ENCODE data around the gene UBE2G1. TPM values are rescaled to one million over a fixed set of nuclear protein-coding genes. Genes with fewer than 3 reads are reported as not detected.

The UBE2G1 gene
- total and polyA plus RNA-seq, 2 donors from 2014 or later: 26.7 to 50.9 TPM

DNA sequence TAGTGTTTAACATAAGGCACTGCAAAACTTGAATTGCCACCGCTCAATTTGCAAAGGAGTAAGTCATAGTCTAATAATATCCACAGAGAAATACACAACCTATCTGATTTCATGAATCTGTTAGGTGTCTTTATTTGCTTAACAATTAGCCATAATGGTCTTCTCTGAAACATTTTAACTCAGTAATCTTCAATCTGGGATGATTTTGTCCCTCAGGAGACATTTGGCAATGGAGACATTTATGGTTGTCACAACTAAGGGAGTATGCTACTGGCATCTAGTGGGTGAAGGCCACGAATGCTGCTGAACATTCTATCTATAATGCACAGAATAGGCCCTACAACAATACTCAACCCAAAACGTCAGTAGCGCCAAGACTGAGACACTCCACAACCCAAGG is 4.3 kb downstream of the UBE2G1 start:
- intact Hi-C loops (cut with DNase I): no loop called here
- TF ChIP-seq, protein P1, sequence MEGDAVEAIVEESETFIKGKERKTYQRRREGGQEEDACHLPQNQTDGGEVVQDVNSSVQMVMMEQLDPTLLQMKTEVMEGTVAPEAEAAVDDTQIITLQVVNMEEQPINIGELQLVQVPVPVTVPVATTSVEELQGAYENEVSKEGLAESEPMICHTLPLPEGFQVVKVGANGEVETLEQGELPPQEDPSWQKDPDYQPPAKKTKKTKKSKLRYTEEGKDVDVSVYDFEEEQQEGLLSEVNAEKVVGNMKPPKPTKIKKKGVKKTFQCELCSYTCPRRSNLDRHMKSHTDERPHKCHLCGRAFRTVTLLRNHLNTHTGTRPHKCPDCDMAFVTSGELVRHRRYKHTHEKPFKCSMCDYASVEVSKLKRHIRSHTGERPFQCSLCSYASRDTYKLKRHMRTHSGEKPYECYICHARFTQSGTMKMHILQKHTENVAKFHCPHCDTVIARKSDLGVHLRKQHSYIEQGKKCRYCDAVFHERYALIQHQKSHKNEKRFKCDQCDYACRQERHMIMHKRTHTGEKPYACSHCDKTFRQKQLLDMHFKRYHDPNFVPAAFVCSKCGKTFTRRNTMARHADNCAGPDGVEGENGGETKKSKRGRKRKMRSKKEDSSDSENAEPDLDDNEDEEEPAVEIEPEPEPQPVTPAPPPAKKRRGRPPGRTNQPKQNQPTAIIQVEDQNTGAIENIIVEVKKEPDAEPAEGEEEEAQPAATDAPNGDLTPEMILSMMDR (IDR thresholded peaks at IDR 0.05; ENCODE audit: borderline replicate concordance, extremely low read depth, insufficient read depth): no peak
- H3K9me3 ChIP-seq (ENCODE audit: control insufficient read depth in 2 of 3, insufficient read depth in 1 of 3, low read length in 3 of 3): no peaks in the 10 kb centered on the region
- no peak overlapping the region for H3K9ac ChIP-seq (ENCODE audit: low read length in 3 of 3)
- H3K4me3 ChIP-seq (ENCODE audit: low read length in 3 of 3): no peak overlapping the region
- no peak overlapping the region for H3K27ac ChIP-seq (ENCODE audit: low read depth in 2 of 2, low read length in 2 of 2)
- H3K27me3 ChIP-seq (ENCODE audit: control insufficient read depth, insufficient read depth, low read length): no peaks in the 10 kb centered on the region
- DNase-seq: peak in 1 of 5 donors; percentile 4
- H3K36me3 ChIP-seq (ENCODE audit: control insufficient read depth in 2 of 3, insufficient read depth in 3 of 3, low read length in 3 of 3): no peaks in the 10 kb centered on the region
- no peak for FAIRE-seq
- peaks cover 0 to 17% (median 3%) of the 10 kb centered on the region in 3 donors for H3K4me1 ChIP-seq (ENCODE audit: control insufficient read depth in 2 of 3, insufficient read depth in 2 of 3, low read depth in 1 of 3, low read length in 3 of 3)

DNA sequence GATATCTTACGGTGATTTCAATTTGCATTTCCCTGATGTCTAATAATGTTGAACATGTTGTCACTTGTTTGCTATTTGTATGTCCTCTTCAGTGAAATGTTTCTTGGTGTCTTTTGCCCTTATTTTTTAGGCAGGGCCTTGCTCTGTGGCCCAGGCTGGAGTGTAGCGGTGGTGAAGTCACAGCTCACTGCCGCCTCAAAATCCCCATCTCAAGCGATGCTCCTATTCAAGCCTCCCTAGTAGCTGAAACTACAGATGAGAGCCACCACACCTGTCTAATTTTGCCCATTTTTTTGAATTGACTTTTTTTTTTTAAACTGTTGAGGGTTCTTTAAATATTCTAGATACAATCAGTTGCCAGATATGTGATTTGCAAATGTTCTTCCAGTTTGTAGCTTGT is 8.3 kb downstream of the UBE2G1 start:
- H3K36me3 ChIP-seq (ENCODE audit: control insufficient read depth in 2 of 3, insufficient read depth in 3 of 3, low read length in 3 of 3): no peaks in the 10 kb centered on the region
- DNase-seq (no peak), FAIRE-seq (no peak)
- H3K4me1 ChIP-seq (ENCODE audit: control insufficient read depth in 2 of 3, insufficient read depth in 2 of 3, low read depth in 1 of 3, low read length in 3 of 3): peaks cover 0 to 19% (median 3%) of the 10 kb centered on the region in 3 donors
- no peak overlapping the region for H3K27ac ChIP-seq (ENCODE audit: low read depth in 2 of 2, low read length in 2 of 2)
- H3K9ac ChIP-seq (ENCODE audit: low read length in 3 of 3): no peak overlapping the region
- intact Hi-C loops (cut with DNase I): no loop called here
- H3K9me3 ChIP-seq (ENCODE audit: control insufficient read depth in 2 of 3, insufficient read depth in 1 of 3, low read length in 3 of 3): no peaks in the 10 kb centered on the region
- H3K27me3 ChIP-seq (ENCODE audit: control insufficient read depth, insufficient read depth, low read length): no peaks in the 10 kb centered on the region
- H3K4me3 ChIP-seq (ENCODE audit: low read length in 3 of 3): no peak overlapping the region
- TF ChIP-seq, protein P1 (IDR thresholded peaks at IDR 0.05; ENCODE audit: borderline replicate concordance, extremely low read depth, insufficient read depth): no peak

DNA sequence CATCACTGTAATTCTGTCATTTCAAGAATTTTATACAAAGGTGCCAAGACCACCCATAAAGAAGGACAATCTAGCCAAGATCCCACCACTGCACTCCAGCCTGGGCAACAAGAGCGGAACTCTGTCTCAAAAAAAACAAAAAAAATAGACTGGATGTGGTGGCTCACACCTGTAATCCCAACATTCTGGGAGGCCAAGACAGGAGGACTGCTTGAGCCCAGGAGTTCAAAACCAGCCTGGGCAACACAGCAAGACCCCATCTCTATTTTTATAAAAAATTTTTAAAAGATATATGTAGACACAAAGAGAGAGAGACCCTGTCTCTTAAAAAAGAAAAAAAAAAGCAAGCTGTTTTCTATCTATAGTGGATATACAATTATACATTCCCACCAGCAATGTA is 8.8 kb downstream of the UBE2G1 start:
- TF ChIP-seq, protein P1 (IDR thresholded peaks at IDR 0.05; ENCODE audit: borderline replicate concordance, extremely low read depth, insufficient read depth): no peak
- Histone ChIP-seq H3K4me1 (ENCODE audit: control insufficient read depth in 2 of 3, insufficient read depth in 2 of 3, low read depth in 1 of 3, low read length in 3 of 3) (peaks cover 0 to 19% (median 3%) of the 10 kb centered on the region in 3 donors), H3K27me3 (ENCODE audit: control insufficient read depth, insufficient read depth, low read length) (no peaks in the 10 kb centered on the region), H3K36me3 (ENCODE audit: control insufficient read depth in 2 of 3, insufficient read depth in 3 of 3, low read length in 3 of 3) (no peaks in the 10 kb centered on the region), H3K4me3 (ENCODE audit: low read length in 3 of 3) (no peak overlapping the region), H3K9me3 (ENCODE audit: control insufficient read depth in 2 of 3, insufficient read depth in 1 of 3, low read length in 3 of 3) (no peaks in the 10 kb centered on the region), H3K9ac (ENCODE audit: low read length in 3 of 3) (no peak overlapping the region), H3K27ac (ENCODE audit: low read depth in 2 of 2, low read length in 2 of 2) (no peak overlapping the region)
- intact Hi-C loops (cut with DNase I): no loop called here
- DNase-seq (no peak), FAIRE-seq (no peak)

DNA sequence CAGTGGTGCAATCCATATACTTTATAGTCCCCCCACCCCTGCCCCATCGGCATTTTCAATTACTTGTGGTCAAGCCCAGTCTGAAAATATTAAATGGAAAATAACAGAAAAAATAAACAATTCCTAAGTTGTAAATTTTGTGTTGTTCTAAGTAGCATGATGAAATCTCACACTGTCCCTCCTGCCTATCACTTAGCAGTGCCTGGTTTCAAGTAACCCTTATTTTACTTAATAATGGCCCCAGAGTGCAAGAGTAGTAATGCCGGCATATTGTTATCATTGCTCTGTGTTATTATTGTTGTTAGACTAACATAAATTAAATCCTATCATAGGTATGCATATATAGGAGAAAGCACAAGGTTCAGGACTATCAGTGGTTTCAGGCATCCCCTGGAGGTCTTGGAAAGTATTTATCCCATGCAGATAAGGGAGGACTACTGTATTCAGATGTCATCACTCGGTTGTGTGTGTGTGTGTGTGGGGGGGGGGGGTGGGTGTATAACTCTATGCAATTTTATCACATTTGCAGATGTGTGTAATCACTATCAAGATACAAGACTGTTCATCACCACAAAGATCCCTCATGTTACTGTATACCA is 9.3 kb downstream of the UBE2G1 start:
- Histone ChIP-seq H3K4me1 (ENCODE audit: control insufficient read depth in 2 of 3, insufficient read depth in 2 of 3, low read depth in 1 of 3, low read length in 3 of 3) (peaks cover 0 to 15% (median 3%) of the 10 kb centered on the region in 3 donors), H3K36me3 (ENCODE audit: control insufficient read depth in 2 of 3, insufficient read depth in 3 of 3, low read length in 3 of 3) (no peaks in the 10 kb centered on the region), H3K27me3 (ENCODE audit: control insufficient read depth, insufficient read depth, low read length) (no peaks in the 10 kb centered on the region), H3K27ac (ENCODE audit: low read depth in 2 of 2, low read length in 2 of 2) (no peak overlapping the region), H3K9ac (ENCODE audit: low read length in 3 of 3) (no peak overlapping the region), H3K9me3 (ENCODE audit: control insufficient read depth in 2 of 3, insufficient read depth in 1 of 3, low read length in 3 of 3) (no peaks in the 10 kb centered on the region), H3K4me3 (ENCODE audit: low read length in 3 of 3) (no peak overlapping the region)
- DNase-seq (no peak), FAIRE-seq (no peak)
- intact Hi-C loops (cut with DNase I): no loop called here
- TF ChIP-seq, protein P1 (IDR thresholded peaks at IDR 0.05; ENCODE audit: borderline replicate concordance, extremely low read depth, insufficient read depth): no peak
